ENCODE results near the gene ELL. TPM values are rescaled to one million over a fixed set of nuclear protein-coding genes. Genes with fewer than 3 reads are reported as not detected.
A peak's percentile ranks its signal among the peaks of the same experiment; 100 is the strongest.

ELL gene
- total and polyA plus RNA-seq, 2 donors from 2014 or later: 5.7 to 25.2 TPM

DNA sequence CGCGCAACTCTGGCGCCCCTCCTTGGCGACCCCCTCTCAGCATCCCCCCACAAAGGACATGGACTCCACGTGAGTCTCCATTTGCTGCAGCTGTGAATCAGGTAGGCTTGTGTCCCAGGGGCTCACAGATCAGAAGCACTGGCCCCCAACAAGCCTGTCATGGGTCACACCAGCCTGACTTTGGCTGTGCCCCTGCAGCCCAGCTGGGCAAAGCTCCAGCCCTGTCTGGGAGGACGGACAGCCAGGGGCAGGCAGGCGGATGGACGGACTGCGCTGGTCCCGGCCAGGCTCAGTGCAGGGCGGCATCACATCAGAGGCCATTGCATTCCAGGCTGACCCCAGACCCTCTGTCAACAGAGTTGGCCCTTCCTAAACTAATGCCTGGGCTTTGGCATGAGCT lies 55.5 kb downstream of the ELL start:
- Histone ChIP-seq H3K36me3 (ENCODE audit: control insufficient read depth in 2 of 3, insufficient read depth in 3 of 3, low read length in 3 of 3) (peaks cover 0 to 12% (median 5%) of the 10 kb centered on the region in 3 donors), H3K4me3 (ENCODE audit: low read length in 3 of 3) (no peak overlapping the region), H3K9ac (ENCODE audit: low read length in 3 of 3) (no peak overlapping the region), H3K27ac (ENCODE audit: low read depth in 2 of 2, low read length in 2 of 2) (no peak overlapping the region), H3K9me3 (ENCODE audit: control insufficient read depth in 2 of 3, insufficient read depth in 1 of 3, low read length in 3 of 3) (no peaks in the 10 kb centered on the region), H3K27me3 (ENCODE audit: control insufficient read depth, insufficient read depth, low read length) (no peaks in the 10 kb centered on the region), H3K4me1 (ENCODE audit: control insufficient read depth in 2 of 3, insufficient read depth in 2 of 3, low read depth in 1 of 3, low read length in 3 of 3) (peaks cover 0 to 61% (median 38%) of the 10 kb centered on the region in 3 donors)
- no peak for FAIRE-seq
- DNase-seq: no peak
- TF ChIP-seq, protein P1, sequence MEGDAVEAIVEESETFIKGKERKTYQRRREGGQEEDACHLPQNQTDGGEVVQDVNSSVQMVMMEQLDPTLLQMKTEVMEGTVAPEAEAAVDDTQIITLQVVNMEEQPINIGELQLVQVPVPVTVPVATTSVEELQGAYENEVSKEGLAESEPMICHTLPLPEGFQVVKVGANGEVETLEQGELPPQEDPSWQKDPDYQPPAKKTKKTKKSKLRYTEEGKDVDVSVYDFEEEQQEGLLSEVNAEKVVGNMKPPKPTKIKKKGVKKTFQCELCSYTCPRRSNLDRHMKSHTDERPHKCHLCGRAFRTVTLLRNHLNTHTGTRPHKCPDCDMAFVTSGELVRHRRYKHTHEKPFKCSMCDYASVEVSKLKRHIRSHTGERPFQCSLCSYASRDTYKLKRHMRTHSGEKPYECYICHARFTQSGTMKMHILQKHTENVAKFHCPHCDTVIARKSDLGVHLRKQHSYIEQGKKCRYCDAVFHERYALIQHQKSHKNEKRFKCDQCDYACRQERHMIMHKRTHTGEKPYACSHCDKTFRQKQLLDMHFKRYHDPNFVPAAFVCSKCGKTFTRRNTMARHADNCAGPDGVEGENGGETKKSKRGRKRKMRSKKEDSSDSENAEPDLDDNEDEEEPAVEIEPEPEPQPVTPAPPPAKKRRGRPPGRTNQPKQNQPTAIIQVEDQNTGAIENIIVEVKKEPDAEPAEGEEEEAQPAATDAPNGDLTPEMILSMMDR (IDR thresholded peaks at IDR 0.05; ENCODE audit: borderline replicate concordance, extremely low read depth, insufficient read depth): no peak
- intact Hi-C loops (cut with DNase I): no loop called here

DNA sequence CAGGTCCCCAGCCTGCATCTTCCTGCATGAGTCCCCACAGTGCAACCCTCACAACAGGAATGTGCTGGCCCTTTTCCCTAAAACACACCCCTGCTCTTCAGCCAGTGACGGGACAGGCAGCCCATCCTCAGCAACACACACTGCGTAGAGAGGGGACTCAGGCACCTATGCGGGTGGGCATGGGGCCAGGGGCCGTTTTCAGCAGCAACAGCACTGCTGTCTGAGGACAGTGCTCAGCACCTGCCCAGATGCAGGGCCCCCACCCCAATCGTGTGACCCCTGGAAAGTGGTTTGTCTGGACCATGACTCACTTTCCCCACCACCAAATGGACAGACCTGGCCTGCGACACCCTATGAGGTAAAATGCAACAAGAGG lies 55.9 kb downstream of the ELL start:
- DNase-seq: no peak
- no peaks in the 10 kb centered on the region for H3K9me3 ChIP-seq (ENCODE audit: control insufficient read depth in 2 of 3, insufficient read depth in 1 of 3, low read length in 3 of 3)

DNA sequence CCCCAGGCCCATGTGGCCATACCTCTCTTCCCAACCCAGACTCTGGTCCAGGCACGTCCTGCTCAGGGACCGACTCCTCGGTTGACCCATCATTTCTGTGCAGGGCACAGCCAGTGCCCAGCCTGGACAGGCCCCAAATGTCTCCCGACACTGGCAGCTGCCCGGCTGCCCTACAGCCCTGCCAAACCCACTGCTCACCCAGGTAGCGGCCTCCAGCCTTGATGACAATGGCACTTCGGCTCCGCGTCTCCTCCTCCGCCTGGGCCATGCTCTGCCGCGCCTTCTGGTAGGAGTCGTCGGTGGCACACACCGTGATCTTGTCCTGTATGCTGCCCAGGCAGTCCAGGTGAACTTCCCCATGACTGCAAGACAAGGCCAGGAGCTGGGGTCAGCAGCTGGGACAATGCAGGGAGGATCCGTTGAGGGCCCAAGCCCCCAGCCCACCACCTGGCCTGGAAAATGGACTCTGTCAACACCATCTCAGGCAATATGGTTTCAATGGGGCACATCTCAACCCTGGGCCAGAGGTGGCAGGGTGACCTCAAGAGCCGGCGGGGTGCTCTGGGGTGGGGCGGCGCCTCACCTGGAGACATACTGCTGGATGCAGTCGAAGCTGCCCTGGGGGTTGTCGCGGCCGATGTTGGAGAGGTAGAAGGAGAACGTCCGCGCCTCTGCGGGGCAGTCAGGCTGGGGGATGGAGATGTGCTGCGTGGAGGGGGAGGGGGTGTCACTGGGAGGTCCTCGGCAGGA lies 56.5 kb downstream of the ELL start:
- no peaks in the 10 kb centered on the region for H3K9me3 ChIP-seq (ENCODE audit: control insufficient read depth in 2 of 3, insufficient read depth in 1 of 3, low read length in 3 of 3)
- H3K4me1 ChIP-seq (ENCODE audit: control insufficient read depth in 2 of 3, insufficient read depth in 2 of 3, low read depth in 1 of 3, low read length in 3 of 3): peaks cover 0 to 65% (median 37%) of the 10 kb centered on the region in 3 donors
- TF ChIP-seq, protein P1 (IDR thresholded peaks at IDR 0.05; ENCODE audit: borderline replicate concordance, extremely low read depth, insufficient read depth): no peak
- no peak for FAIRE-seq
- peak in 1 of 5 donors; percentile 80 for DNase-seq
- H3K4me3 ChIP-seq (ENCODE audit: low read length in 3 of 3): no peak overlapping the region
- intact Hi-C loops (cut with DNase I): no loop called here
- peaks cover 0 to 20% (median 15%) of the 10 kb centered on the region in 3 donors for H3K36me3 ChIP-seq (ENCODE audit: control insufficient read depth in 2 of 3, insufficient read depth in 3 of 3, low read length in 3 of 3)
- no peaks in the 10 kb centered on the region for H3K27me3 ChIP-seq (ENCODE audit: control insufficient read depth, insufficient read depth, low read length)
- H3K27ac ChIP-seq (ENCODE audit: low read depth in 2 of 2, low read length in 2 of 2): peak overlapping the region; percentile 45 to 66
- H3K9ac ChIP-seq (ENCODE audit: low read length in 3 of 3): peak overlapping the region in 1 of 3 donors; percentile 30

More for the DNA sequence above, 55.9 kb downstream of the ELL start:
- no peak for FAIRE-seq
- intact Hi-C loops (cut with DNase I): no loop called here
- peaks cover 0 to 64% (median 38%) of the 10 kb centered on the region in 3 donors for H3K4me1 ChIP-seq (ENCODE audit: control insufficient read depth in 2 of 3, insufficient read depth in 2 of 3, low read depth in 1 of 3, low read length in 3 of 3)
- H3K36me3 ChIP-seq (ENCODE audit: control insufficient read depth in 2 of 3, insufficient read depth in 3 of 3, low read length in 3 of 3): peaks cover 0 to 15% (median 9%) of the 10 kb centered on the region in 3 donors
- TF ChIP-seq, protein P1 (IDR thresholded peaks at IDR 0.05; ENCODE audit: borderline replicate concordance, extremely low read depth, insufficient read depth): no peak
- no peaks in the 10 kb centered on the region for H3K27me3 ChIP-seq (ENCODE audit: control insufficient read depth, insufficient read depth, low read length)
- no peak overlapping the region for H3K9ac ChIP-seq (ENCODE audit: low read length in 3 of 3)
- H3K27ac ChIP-seq (ENCODE audit: low read depth in 2 of 2, low read length in 2 of 2): peak overlapping the region in 1 of 2 donors; percentile 66
- H3K4me3 ChIP-seq (ENCODE audit: low read length in 3 of 3): no peak overlapping the region

All from kidney (tissue), 14 donors.